ENCODE measurements around the gene NFIA.
A peak's percentile ranks its signal among the peaks of the same experiment; 100 is the strongest.
"Not testable (repeated sequence)": the region's sequence is repeated elsewhere in the genome, so short reads cannot be mapped to it uniquely, and the experiment has no call there.

The NFIA gene

DNA sequence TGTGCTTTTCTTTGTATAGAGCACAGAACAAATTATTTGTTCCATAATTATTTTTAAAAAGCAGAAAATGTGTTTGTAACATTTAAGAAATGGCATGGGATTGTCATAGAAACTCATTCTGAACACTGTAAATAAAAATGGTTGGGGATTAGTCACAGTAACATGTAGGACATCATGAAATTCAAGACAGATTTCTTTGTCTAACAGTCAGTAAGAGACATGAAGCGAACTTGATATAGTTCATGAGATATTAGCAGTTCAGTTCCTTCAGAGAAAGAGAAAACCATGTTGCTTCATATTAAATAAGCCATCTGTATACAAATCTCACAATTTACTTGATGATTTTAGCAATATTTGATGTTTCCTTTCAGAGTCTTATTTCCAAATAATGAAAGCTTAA is 19.7 kb downstream of the NFIA start:
- DNase-seq (ENCODE audit: low spot score), result no peak

DNA sequence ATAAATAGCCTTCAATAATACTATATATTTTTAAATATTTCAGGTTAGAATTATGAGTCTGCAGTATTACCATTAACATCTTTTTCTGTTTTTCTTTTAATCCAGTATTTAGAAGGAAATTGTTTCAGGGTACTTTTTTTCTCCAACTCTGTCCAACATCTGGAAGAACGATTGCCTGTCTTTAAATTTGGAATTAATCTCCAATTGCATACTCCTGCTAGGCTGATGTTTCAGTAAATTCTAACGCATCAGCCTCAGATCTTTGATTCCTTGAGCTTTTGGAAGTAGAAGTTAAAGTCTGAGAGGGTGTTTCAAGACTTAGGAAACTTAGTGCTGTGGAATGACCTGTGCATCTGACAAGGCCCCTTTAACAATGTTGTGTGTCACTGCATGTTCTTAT is 20.3 kb downstream of the NFIA start:
- no peak for DNase-seq (ENCODE audit: low spot score)

DNA sequence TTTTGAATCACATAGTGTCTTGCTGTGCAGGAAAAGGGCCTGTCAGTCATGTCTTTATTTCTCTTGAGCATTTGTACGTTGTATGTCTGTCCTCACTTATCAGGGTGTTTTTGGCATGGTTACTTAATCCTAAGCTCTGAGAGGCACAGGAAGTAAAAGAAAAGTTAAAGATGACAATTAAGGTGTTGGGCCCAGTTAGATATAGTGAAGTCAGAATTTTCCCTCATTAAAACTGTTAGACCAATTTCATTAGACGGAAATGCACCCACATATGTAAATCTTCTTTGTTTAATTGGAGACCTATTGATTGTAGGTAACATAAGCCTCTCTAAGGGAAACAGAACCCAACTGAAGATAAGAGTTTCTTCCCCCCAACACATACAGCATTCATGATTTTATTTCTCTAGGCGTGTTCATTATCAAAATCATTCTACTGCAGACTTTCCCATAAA is 21.9 kb downstream of the NFIA start:
- no peak for DNase-seq (ENCODE audit: low spot score)

DNA sequence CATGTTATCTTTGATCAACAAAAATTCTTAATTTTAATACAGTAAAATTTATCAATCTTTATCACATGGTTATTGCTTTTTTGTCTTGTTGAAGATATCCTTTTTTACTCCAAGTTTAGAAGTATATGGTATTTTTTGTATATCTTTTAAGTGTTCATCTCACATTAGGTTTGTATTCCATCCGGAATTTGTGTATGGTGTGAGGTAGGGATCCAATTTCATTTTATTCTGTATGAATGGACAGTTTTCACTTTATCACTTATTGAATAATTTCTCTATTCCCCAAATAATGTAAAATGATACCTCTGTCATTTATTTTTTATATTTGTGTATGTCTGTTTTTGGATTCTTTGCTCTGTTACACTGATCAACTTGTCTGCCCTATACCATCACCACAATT is 25.3 kb downstream of the NFIA start:
- DNase-seq (ENCODE audit: low spot score), result no peak

DNA sequence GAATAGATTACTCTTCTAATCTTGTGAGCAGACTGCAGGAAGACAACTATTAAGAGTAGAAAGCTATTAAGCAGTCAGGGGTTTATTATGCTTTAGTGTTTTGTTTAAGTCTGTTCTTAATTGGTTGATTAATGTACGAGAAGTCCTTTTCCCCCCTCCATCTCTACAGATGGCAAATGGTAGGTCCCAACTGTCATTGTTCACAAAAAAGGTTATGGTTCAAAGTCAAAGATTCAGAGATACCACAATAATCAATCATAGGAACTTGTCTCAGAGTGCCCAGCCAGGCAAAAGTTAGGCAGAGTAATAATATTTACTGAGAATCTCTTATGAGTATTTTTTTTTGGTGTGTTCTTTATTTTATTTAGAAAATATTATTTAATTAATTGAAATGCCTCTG is 26.8 kb downstream of the NFIA start:
- DNase-seq (ENCODE audit: low spot score), result no peak

DNA sequence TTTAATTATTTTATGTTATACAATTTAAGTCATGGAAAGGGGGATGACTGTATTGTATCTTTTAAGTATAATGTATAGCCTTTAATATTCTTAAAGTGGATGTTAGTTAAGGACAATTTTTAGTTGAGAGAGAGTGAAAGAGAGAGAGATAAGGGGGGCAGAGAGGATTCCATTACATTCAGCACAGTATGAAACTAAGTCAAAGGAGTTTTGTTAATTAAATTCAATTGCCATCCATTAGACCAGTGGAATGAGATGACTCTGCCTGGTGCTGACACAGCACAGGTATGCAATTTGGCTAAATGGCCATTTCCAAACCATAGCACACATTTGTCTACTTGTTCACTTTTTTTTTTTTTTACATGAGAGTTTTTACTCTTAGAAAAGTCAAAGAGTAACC is 27.5 kb downstream of the NFIA start:
- no peak for DNase-seq (ENCODE audit: low spot score)

DNA sequence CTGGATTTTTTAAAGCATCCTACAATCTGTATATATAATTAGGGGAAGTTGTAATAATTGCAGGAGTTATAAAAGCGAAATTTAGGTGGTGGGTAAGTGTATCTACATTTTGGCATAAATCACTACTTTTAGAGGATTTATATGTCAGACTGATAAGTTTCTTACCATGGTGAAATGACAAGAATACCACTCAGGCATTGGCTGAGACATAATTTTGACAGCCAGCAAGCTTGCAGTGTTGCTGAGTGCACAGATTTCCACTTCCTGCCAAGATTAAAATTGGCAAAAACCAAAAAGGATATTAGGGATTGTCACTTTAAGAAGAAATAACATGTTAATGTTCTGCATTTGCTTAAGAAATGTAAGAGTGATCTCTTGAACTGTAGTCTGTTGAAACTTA is 28.2 kb downstream of the NFIA start:
- no peak for DNase-seq (ENCODE audit: low spot score)

DNA sequence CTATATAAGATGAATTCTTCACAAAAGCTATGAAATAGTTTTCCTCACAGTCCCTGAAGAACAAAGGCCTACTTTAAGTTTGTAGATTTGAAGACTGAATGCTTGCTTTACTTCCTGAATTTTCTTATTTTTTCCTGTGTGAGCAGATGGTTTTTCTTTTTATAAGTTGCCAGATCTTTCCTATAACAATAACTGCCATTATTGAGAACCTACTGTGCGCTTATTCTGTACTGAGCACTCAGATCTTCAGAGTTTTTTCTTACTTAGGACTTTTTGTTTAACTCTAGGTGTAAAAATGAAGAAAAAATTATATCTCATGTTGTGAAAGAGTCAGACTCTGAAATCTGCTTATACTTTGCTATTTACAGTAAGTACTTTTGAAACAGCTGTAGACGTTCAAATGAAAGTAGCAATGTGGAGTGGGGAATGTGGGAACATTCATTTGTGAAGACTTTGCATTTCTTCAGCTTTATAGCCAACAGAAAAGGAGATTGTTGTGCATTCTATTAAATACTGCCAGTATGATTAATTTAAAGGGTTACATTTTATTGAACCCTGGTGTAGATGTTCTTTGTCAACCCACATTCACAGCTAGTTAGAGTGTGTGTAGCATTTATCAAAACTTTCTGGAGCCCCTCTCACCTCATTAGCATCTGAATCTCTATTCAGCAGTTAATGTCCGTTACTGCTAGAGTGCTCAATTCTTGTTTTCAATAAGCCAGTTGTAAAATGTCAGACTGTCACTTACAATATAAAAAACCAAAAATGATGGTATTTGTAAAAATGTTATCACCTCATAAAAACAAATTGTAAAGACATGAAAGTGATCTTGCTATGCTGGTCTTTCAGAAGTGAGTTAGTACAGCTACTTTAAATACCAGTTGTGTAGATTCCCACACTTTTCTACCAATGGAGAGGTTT is 29.0 kb downstream of the NFIA start:
- no peak for DNase-seq (ENCODE audit: low spot score)

DNA sequence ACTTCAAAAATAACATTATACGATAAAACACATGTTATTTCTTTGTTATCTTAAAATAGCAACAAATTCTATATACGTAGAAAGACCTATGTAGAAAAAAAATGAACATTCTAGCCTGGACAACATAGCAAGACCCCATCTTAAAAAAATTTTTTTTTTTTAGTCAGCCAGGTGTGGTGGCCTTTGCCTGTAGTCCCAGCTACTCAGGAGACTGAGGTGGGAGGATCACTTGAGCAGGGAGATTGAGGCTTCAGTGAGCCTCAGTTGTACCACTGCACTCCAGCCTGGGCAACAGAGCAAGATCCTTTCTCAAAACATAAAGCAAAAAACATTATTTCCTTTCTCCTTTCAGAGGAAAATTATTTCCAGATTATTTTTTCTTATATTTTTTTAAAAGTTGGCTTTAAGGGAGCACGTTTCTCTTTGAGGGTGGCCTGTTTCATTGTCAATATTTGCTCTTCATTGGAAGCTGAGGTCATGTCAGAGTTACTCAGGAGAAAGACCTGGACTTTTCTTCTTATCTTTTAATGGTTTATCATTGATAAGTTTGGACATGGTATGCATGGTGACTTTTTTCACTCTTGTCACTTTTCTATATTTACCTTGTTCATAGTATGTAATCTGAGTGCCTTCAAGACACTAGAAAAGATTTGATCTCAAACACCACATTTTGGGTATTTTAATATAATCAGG is 32.0 kb downstream of the NFIA start:
- no peak for DNase-seq (ENCODE audit: low spot score)

DNA sequence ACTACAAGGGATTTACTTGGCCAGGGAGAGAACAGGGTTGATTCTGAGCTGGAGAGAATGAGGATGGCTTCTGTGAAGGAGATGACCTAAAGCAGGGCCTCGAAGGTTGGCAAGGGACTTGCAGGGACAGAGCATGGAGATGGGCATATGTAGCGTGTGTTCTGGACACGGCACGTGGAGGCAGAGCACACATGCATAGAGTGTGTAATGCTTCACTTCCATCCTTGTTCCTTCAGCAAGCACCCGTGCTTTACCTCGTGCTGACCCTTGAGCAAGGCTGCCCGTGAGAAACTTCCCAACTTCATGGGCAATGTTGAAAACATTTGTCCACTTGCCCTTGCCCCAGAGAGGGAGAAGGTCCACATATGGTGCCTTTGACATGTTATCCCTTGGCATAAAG is 33.1 kb downstream of the NFIA start:
- no peak for DNase-seq (ENCODE audit: low spot score)

DNA sequence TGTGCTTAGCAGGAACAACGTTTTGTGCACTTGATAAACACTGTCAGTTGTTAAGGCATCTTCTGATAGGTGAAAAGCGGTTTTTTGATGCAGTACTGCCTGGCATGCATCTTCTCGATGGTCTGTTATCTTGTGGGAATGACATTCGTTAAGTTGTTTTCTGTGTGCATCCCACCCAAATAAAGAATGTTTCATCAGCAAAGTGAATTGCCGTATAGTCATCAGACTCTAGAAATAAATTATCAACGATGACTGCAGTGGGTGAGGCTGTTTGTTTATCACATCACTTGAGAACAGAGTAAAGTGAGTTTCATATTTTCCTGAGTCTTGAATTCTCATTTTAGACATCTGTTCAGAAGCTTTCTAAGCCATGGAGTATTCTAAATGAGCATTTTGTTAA is 34.1 kb downstream of the NFIA start:
- no peak for DNase-seq (ENCODE audit: low spot score)

DNA sequence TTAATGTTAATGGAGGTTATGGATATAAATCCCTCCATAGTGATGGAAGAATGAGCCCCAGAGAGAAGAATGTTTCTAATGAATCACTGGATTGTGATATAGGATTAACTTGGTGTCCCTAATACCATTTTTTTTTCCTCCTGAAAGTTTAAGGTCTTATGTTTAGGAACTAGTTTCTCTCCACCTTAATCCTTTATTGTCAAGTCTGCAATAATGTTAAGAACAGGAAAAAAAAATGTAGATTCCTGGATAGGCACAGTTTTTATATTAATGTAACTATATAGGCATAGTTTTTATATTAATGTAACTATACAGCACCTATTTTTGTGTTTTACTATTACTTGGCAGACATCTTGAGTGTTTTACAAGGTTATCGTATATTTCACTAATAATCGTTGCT is 34.9 kb downstream of the NFIA start:
- DNase-seq (ENCODE audit: low spot score), result no peak

DNA sequence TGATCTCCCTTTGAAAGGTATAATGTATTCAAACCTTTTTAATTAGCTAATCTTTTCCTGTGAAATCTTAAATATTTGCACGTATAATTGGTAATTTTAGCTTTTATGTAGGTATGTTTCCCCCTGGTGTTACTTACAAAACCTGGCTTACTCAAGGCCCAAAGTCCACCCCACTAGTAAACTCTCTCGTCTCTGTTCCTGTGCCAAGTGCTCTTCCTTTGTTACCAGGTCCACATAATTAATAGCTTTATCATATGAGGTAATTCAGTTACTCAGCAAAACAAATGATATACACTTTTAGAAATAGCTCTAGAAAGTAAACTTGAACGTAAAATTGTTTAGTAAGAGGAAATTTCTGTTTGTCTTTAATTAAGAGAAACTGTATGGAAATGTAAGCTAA is 36.7 kb downstream of the NFIA start:
- DNase-seq (ENCODE audit: low spot score), result peak; percentile 16

DNA sequence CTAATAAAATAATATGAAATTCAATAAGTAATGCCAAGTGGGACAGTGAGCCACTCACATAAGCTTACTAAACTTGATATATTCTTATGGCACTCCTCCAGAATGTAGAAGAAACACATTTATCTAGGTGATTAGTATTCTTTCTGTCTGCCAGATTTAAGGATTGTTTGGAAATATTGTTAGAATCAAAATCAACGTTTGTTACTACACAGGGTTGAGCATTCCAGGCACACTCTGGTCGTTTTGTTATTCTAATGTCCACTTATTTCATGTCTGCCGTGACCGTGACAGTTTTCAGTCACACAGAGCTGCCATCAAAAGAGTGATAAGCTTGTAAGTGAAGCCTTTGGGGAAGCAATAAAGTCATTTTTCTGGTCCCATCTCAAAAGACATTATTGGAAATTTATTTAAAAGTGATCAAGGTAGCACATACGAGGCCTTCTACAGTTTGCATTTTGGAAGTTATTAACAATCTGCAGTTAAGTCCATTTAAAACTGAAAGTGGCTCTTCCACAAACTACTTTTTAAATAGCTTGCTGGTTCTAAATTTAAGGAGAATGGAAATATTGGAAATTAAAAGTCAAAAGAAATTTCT is 38.0 kb downstream of the NFIA start:
- no peak for DNase-seq (ENCODE audit: low spot score)

DNA sequence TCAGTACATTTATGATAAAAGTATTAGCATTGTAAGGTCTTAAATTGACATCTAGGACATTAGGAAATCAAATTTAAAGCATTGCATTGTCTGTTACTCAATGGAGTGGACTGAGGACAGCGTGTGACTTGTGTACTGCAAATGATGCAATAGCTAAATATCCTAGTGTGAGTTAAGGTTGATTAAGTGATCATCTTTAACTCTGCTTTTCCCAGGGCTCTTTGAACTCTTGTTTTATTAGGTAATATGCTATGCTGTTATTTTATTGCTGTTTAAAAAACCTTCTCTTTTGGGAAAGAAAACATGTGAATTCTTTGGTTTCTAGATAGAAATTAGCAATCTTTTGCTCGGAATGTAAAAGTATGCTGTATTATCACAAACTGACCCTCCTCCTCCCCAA is 38.6 kb downstream of the NFIA start:
- DNase-seq (ENCODE audit: low spot score), result no peak

DNA sequence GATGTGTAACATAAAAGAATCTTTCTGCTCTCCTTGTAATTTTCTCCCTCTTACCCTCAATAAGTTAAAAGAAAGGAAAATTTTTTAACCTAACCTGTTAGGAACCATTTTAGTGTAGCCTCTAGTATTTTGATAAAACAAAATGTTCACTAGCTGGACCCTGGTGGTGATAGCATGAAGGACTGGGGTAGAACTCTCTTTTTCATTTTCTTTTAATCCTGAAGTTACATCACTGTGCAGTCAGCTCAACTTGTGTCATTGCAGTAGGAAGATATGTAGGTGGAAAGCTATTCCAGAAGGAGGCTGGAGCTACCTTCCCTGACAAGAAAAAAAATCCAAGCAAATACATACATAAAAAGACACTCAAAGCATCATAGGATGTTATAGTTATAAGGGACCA is 39.3 kb downstream of the NFIA start:
- DNase-seq (ENCODE audit: low spot score), result no peak

DNA sequence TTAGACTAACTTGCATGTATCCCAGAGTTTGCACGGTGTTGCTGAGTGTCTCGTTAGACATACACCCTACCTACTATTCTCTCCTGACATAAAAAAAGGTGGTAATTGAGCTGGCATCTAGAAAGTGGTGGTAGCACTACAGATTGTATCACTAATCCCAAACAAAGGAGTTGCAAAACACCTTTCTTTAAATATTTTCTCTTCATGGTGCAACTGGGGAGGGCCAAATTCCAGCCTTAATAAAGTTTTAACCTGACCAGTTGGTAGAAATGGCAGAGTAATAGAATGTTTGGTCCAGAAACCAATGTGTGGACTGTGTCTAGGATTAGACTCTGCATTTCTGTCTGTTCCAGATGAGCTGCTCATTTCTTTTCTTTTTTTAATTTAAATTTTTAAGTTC is 40.0 kb downstream of the NFIA start:
- no peak for DNase-seq (ENCODE audit: low spot score)

DNA sequence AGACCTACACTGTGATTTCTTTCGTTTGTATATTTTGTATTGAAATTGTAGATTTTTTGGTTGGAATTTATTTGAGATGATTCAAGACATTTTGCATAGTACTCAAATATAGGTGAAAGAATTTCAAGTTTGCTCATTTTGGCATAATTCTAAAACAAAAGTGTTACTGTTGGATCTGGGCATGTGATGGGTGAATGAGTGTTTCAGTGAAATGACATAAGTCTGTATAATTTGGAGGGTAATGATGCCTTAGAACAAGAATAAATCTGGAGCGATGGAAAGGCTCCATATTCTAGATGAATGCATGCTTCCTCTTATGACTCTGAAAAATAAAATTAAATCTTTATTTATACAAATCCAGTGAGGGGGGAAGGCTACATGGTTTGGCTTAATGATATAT is 41.0 kb downstream of the NFIA start:
- DNase-seq (ENCODE audit: low spot score), result no peak

DNA sequence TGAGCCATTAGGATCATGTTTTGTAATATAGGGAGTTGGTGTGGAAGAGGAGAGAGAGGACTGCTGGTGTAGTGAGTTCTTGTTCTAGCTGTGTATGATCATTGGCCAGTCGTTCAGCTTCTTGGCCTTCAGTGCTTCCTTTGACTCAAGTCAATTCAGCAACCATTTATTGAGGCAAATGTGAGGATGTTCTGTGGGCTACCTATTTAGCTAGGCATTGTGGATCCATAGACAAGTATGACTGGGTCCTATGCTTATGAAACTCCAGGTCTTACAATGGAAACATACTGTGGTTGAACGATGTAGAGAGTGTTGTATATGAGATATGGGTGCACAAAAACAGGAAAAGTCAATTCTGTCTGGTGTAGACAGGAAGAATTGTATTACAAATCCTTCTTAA is 41.7 kb downstream of the NFIA start:
- no peak for DNase-seq (ENCODE audit: low spot score)

DNA sequence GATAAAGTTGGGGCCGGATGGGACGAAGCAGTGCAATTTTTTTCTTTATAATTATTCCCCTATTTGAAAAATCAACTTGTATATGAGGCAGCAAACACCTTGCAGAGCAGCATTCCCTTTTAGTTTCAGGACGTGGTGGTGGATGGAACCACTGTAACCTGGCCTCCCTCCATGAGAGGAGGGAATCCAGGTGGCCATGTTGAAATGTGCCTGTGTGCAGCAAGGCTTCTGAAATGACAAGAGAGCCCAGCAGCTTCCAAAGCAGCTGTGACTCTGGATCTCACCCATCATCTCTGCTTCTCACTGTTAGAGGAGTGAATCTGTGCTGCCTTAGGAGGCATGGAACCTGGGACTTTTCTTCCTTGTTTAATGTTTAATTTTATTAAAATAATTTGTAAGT is 42.3 kb downstream of the NFIA start:
- DNase-seq (ENCODE audit: low spot score), result no peak

DNA sequence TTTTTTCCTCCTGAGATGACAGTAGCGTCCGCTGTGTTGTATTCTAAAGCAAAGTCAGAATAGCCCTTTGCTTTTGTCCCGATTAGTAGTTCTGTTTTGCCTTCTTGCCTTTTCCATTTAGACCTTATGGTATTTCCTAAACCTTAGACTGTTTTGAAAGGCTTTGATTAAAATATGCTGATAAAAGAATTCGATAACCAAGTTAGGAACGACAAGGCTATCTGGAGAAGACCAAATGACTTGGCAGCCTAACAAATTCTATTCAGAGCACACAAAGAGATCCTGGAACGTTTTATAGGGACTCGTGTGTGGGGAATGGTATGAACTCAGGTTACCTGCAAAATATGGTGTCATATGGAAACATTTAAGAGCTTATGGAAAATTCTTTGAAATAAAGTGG is 42.9 kb downstream of the NFIA start:
- DNase-seq (ENCODE audit: low spot score), result no peak

DNA sequence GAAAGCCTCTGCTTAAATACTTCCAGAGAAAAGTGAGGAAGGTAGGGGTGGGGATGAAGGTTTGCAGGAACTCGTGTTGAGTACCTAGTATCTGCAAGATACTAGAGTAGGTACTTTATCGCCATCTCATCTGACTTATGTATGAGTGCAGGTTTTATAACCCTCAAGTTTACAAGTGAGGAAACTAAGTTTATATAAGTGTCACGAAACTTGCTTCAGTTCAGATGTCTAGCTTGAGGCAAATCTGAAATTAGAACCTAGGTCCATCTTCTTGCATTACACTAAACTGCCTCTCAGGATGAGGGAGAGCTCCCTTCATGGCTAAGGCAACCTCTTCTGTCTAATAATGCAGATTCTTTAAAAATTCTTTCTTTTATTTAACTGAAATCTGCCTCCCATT is 43.5 kb downstream of the NFIA start:
- DNase-seq (ENCODE audit: low spot score), result no peak

DNA sequence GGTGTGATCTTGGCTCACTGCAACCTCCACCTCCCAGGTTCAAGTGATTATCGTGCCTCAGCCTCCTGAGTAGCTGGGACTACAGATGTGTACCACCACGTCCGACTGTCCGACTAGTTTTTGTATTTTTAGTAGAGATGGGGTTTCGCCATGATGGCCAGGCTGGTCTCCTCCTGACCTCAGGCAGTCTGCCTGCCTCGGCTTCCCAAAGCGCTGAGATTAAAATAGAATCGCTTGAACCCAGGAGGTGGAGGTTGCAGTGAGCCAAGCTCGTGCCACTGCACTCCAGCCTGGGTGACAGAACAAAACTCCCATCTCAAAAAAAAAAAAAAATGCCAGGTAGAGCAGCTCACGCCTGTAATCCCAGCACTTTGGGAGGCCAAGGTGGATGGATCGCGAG is 44.5 kb downstream of the NFIA start:
- DNase-seq (ENCODE audit: low spot score), result not testable (repeated sequence)

All from kidney tubule cell (primary cell).